GM18507 (cell line): ENCODE measurements around the gene BRINP2.
A peak's percentile ranks its signal among the peaks of the same experiment; 100 is the strongest.

Experiments
- DNase-seq: peaks from one replicate; pipeline ENCODE4 v3.0.0; 2011; ENCODE audit warnings: low read depth; ENCODE audit not compliant: insufficient read length; ENCODE audit errors: extremely low spot score
- FAIRE-seq: peaks from 2 replicates; lab custom pipeline; 2011; peaks lifted over from hg19 to GRCh38; lab: Jason Lieb, UNC

Gene BRINP2

DNA sequence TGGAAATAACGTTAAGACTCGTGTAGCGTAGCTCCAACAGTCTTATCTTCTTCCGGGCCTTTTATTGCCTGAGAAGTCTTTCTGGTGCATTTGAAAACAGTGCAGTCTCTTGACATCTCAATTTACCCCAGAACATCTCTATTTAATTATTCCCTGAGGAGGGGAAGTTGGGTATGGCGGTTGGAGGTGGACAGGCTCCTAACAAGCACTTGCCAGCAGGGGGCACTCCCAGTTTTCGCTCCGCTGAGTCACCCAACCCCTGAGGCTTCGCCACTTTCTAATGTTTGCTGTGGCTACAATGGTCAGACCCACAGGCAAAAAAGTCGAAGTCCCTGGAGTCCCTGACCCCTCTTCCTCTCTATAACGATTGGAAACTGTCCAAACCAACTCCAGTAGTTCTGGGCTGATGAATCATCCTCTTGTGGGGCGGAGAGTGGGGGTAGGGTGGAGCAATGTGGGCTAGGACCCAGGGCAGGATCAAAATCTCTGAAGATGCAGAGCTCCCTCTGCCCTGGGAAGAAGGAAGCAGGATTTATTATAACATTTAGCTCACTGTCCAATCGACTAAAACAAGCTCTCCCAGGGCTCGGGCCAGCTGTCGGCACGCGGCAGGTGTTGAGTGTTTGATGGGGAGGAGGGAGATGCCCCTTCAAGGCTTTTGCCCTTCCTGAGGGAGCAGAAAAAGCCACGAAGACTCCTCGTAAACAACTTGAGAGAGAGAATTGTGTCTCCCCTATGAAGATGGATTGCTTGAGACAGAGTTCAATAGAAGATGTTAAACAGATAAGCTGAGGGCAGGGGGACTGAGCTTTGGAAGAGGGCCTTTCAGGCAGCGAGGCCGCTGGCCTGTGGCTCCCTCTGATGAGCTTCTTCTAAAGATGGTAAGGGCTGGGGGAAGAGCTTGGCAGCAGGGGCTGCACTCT lies 85.7 kb downstream of the BRINP2 start:
- FAIRE-seq = no peak
- DNase-seq = peak; percentile 2

- no peak for FAIRE-seq
Observed at GRCh38 chr1:177257128-177257527, 86.4 kb downstream of the BRINP2 start.

GRCh38 chr1:177257576-177257975 lies 86.8 kb downstream of the BRINP2 start:
- FAIRE-seq (no peak), DNase-seq (no peak)

More at GRCh38 chr1:177257128-177257527, 86.4 kb downstream of the BRINP2 start:
- no peak for DNase-seq

DNA sequence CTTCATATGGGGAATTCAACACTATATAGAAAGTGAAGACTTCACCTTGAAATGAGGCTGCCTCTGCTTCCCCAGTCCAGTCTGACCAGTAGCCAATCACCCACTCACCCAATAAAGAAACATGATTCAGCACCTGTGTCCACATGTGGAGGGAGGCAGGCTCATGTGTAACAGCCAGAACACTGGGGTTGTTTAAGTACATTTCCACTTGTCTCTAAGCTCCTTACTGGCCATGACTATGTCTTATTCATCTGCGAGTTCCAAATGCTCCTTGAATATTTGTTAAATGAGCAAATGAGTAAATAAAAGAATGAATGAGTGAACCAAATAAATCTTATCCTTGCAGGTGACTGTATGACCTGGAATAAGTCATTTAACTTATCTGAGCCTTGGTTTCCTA lies 100.1 kb downstream of the BRINP2 start:
- no peak for FAIRE-seq

DNA sequence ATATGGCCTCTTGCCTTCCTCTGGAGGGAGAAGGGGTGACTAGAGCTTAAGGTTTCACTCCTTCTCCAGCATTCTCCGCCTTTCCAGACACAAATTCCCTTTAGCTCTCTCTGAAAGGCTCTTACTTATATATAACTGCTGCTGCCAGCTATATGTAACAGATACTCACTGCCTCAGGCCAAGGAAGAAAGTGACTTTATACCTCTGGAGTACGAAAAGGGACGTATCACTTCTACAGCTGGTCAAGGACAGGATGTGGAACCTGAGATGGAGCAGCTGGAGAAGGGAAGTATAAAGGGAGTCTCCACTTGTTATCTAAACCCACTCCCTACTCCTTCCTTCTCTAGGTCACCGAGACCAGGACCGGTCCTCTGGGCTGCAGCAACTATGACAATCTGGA lies 102.4 kb downstream of the BRINP2 start:
- no peak for DNase-seq
- no peak for FAIRE-seq

More for the DNA sequence above, 100.1 kb downstream of the BRINP2 start:
- DNase-seq = no peak

DNA sequence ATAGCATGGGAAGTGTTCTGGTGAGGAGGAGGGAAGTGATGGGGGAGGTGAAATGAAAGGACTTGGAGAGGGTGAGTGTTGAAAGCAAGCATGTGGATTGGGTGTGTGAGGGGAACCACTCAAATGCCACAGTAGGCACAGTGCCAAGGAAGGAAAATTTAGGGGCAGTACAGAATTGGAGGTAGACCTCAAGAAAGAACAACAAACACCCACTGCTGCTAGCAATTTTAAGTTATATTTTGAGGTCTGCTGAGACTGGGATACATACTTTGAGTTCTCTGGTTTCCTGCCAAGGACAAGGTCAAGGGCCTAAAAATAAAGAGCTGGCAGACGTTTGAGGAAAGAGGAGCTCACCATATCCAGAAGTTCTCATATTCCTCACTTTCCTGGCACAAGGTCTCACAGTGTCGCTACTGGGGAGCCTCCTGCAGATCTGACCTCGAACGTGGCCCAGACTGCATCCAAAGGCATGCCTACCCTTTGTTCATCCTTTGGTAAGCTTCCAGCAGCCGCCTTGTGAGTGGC lies 104.0 kb downstream of the BRINP2 start:
- FAIRE-seq = no peak
- DNase-seq = no peak

- FAIRE-seq = no peak
- DNase-seq = no peak
Observed at GRCh38 chr1:177275736-177276135, 105.0 kb downstream of the BRINP2 start.

DNA sequence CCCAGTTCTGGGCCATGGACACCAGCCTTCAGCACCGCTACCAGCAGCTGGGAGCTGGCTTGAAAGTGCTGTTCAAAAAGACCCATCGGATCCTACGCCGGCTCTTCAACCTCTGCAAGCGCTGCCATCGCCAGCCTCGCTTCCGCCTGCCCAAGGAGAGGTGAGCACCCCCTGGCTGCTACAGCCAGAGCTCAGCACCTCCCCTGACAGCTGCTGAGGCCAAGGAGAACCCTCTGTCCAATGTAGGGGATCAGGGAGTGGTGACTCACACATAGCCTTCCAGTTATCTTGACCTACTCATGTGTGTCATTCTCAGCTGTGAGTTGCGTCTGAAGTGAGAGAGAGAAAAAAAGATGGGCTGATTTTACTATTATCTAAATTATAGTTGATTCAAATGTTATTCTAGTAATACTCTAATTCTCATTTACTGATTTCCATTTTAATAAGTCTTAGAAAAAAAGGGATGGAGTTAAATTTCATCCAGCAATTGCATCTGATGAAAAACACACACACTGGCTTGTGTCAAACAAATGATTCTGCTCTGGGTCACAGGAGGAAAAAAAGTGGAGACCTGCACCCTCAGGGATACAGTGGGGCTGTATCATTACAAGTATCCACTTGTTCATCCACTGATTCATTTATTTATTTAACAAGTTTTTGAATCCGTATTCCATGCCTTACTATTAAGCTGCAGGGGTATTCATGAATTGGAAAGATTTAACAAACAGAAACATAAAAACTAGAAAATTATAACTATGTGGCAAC lies 108.0 kb downstream of the BRINP2 start:
- DNase-seq = no peak
- no peak for FAIRE-seq

GRCh38 chr1:177281901-177282300 lies 111.1 kb downstream of the BRINP2 start:
- no peak for FAIRE-seq

GRCh38 chr1:177282976-177283375 lies 112.2 kb downstream of the BRINP2 start:
- no peak for FAIRE-seq

More at GRCh38 chr1:177281901-177282300, 111.1 kb downstream of the BRINP2 start:
- no peak for DNase-seq

DNA sequence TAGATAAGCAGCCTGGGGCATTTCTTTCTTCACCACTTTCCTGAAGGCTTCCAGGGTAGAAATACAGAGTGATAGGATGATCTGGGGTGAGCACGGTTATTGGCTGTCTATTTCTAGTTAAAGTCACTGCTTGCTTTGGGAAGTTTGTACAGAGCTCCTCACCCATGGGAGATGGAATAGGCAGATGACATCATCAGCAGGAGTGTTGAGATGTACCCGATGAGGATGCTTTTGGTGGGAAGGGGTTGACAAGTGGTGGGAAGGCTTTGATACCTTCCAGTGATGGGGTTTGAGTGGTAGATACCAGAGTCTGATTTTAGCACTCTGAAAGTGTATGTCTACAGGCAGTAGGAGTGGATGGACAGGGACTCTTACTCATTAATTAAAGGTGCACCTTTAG lies 112.6 kb downstream of the BRINP2 start:
- no peak for DNase-seq

More at GRCh38 chr1:177282976-177283375, 112.2 kb downstream of the BRINP2 start:
- DNase-seq = no peak

GRCh38 chr1:177286396-177286795 lies 115.6 kb downstream of the BRINP2 start:
- DNase-seq (no peak), FAIRE-seq (no peak)

More for the DNA sequence above, 112.6 kb downstream of the BRINP2 start:
- no peak for FAIRE-seq

- FAIRE-seq = no peak
Observed at GRCh38 chr1:177287270-177287669, 116.5 kb downstream of the BRINP2 start.

GRCh38 chr1:177287994-177288393 lies 117.2 kb downstream of the BRINP2 start:
- FAIRE-seq = no peak

More at GRCh38 chr1:177287270-177287669, 116.5 kb downstream of the BRINP2 start:
- no peak for DNase-seq

GRCh38 chr1:177289532-177289931 lies 118.8 kb downstream of the BRINP2 start:
- FAIRE-seq = no peak
- DNase-seq = no peak

More at GRCh38 chr1:177287994-177288393, 117.2 kb downstream of the BRINP2 start:
- DNase-seq = no peak

DNA sequence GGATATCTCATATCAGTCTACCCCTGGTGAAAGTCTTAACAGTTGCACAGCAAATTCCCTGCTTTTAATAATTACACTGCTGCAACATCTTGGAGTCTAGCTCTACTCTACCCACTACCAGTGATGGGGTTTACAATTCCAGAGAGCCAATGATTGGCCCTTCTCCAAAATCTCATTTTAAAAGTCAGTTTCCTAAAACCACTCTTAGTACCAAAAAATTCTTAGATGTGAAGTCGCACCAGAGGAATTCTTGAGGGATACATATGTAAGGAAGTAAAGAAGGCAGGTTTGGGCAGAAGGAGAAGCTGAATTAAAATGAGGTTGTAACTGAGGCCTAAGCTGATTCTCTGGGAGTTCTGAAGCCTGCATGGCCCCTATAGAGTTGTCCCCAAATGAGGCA lies 129.7 kb downstream of the BRINP2 start:
- no peak for FAIRE-seq
- DNase-seq = no peak

GRCh38 chr1:177301425-177302124 lies 130.8 kb downstream of the BRINP2 start:
- FAIRE-seq = no peak

DNA sequence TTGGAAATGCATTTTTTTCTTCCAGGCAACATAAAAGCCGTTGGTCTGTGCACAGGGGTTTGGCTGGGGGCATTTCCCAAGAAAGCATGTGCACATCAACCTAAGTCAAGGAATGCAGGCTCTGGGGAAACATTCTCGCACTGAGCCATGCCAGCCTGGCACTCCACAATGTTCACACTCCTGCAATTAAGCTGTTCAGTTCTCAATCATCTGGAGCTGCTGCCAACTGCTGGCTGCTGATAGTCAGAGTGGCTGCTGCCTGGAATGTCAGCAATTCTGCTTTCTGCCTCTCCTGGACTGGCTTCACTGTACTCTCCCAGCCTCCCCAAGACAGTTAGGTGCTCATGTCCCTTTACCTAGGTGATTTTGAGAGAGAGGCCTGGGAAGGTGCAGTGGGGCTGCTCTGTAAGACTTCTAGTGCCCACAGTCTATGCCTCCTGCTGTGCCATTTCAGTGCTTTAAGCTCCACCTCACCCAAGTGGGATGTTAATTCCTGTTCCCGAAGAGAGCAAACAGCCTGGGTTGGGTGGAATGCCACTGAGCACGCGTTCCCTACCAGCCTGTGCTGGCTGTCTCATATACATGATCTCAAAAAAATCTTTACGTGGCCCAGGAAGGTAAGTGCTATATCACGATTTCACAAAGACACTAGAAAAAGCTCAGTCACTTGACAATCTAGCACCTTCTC lies 131.7 kb downstream of the BRINP2 start:
- no peak for DNase-seq
- no peak for FAIRE-seq

More at GRCh38 chr1:177301425-177302124, 130.8 kb downstream of the BRINP2 start:
- no peak for DNase-seq
